ENCODE measurements around the gene ADAMTSL1. TPM values are rescaled to one million over a fixed set of nuclear protein-coding genes. Genes with fewer than 3 reads are reported as not detected.

The ADAMTSL1 gene
- total RNA-seq, 1 donor from 2014 or later = not detected

- no peak overlapping the region for H3K4me3 Mint-ChIP-seq (ENCODE audit: low read depth)
- H3K27me3 Mint-ChIP-seq (ENCODE audit: low read depth) = peaks cover 5% of the 10 kb centered on the region
- no peaks in the 10 kb centered on the region for H3K4me1 Mint-ChIP-seq (ENCODE audit: low read depth)
- no peak for DNase-seq (ENCODE audit: low spot score)
- H3K27ac Mint-ChIP-seq = no peak overlapping the region
- H3K36me3 Mint-ChIP-seq (ENCODE audit: low read depth) = no peaks in the 10 kb centered on the region
- no peaks in the 10 kb centered on the region for H3K9me3 Mint-ChIP-seq
- intact Hi-C loops (cut with micrococcal nuclease) = no loop called here
These were observed 3.2 kb downstream of the ADAMTSL1 start for GRCh38 chr9:18477121-18477660.

- no peak for DNase-seq (ENCODE audit: low spot score)
- Mint-ChIP-seq H3K27me3 (ENCODE audit: low read depth) (peaks cover 5% of the 10 kb centered on the region), H3K9me3 (no peaks in the 10 kb centered on the region), H3K4me3 (ENCODE audit: low read depth) (no peak overlapping the region), H3K27ac (no peak overlapping the region), H3K36me3 (ENCODE audit: low read depth) (no peaks in the 10 kb centered on the region), H3K4me1 (ENCODE audit: low read depth) (no peaks in the 10 kb centered on the region)
- intact Hi-C loops (cut with micrococcal nuclease) = no loop called here
These were observed 3.8 kb downstream of the ADAMTSL1 start for GRCh38 chr9:18477719-18478118.

- Mint-ChIP-seq H3K36me3 (ENCODE audit: low read depth) (no peaks in the 10 kb centered on the region), H3K4me1 (ENCODE audit: low read depth) (no peaks in the 10 kb centered on the region), H3K4me3 (ENCODE audit: low read depth) (no peak overlapping the region), H3K27ac (no peak overlapping the region), H3K9me3 (no peaks in the 10 kb centered on the region), H3K27me3 (ENCODE audit: low read depth) (peaks cover 3% of the 10 kb centered on the region)
- DNase-seq (ENCODE audit: low spot score) = no peak
- intact Hi-C loops (cut with micrococcal nuclease) = no loop called here
These were observed 4.8 kb downstream of the ADAMTSL1 start for GRCh38 chr9:18478501-18479361.

GRCh38 chr9:18479405-18479804 lies 5.5 kb downstream of the ADAMTSL1 start:
- Mint-ChIP-seq H3K9me3 (no peaks in the 10 kb centered on the region), H3K4me1 (ENCODE audit: low read depth) (no peaks in the 10 kb centered on the region), H3K36me3 (ENCODE audit: low read depth) (no peaks in the 10 kb centered on the region), H3K27ac (no peak overlapping the region), H3K4me3 (ENCODE audit: low read depth) (no peak overlapping the region), H3K27me3 (ENCODE audit: low read depth) (peaks cover 3% of the 10 kb centered on the region)
- no peak for DNase-seq (ENCODE audit: low spot score)
- intact Hi-C loops (cut with micrococcal nuclease) = no loop called here

- no peak for DNase-seq (ENCODE audit: low spot score)
- no peaks in the 10 kb centered on the region for H3K27me3 Mint-ChIP-seq (ENCODE audit: low read depth)
- H3K27ac Mint-ChIP-seq = no peak overlapping the region
- intact Hi-C loops (cut with micrococcal nuclease) = no loop called here
- H3K4me3 Mint-ChIP-seq (ENCODE audit: low read depth) = no peak overlapping the region
- H3K4me1 Mint-ChIP-seq (ENCODE audit: low read depth) = no peaks in the 10 kb centered on the region
- H3K36me3 Mint-ChIP-seq (ENCODE audit: low read depth) = no peaks in the 10 kb centered on the region
- H3K9me3 Mint-ChIP-seq = no peaks in the 10 kb centered on the region
These were observed 6.7 kb downstream of the ADAMTSL1 start for GRCh38 chr9:18480662-18481093.

GRCh38 chr9:18482371-18482770 lies 8.4 kb downstream of the ADAMTSL1 start:
- DNase-seq (ENCODE audit: low spot score) = no peak
- Mint-ChIP-seq H3K27me3 (ENCODE audit: low read depth) (no peaks in the 10 kb centered on the region), H3K4me1 (ENCODE audit: low read depth) (no peaks in the 10 kb centered on the region), H3K36me3 (ENCODE audit: low read depth) (no peaks in the 10 kb centered on the region), H3K27ac (no peak overlapping the region), H3K4me3 (ENCODE audit: low read depth) (no peak overlapping the region), H3K9me3 (no peaks in the 10 kb centered on the region)
- intact Hi-C loops (cut with micrococcal nuclease) = no loop called here

- Mint-ChIP-seq H3K4me3 (ENCODE audit: low read depth) (no peak overlapping the region), H3K27me3 (ENCODE audit: low read depth) (no peaks in the 10 kb centered on the region), H3K36me3 (ENCODE audit: low read depth) (no peaks in the 10 kb centered on the region), H3K27ac (no peak overlapping the region), H3K4me1 (ENCODE audit: low read depth) (no peaks in the 10 kb centered on the region), H3K9me3 (no peaks in the 10 kb centered on the region)
- intact Hi-C loops (cut with micrococcal nuclease) = no loop called here
- DNase-seq (ENCODE audit: low spot score) = no peak
These were observed 11.8 kb downstream of the ADAMTSL1 start for GRCh38 chr9:18485714-18486113.

- H3K4me1 Mint-ChIP-seq (ENCODE audit: low read depth) = no peaks in the 10 kb centered on the region
- no peaks in the 10 kb centered on the region for H3K27me3 Mint-ChIP-seq (ENCODE audit: low read depth)
- intact Hi-C loops (cut with micrococcal nuclease) = no loop called here
- H3K36me3 Mint-ChIP-seq (ENCODE audit: low read depth) = no peaks in the 10 kb centered on the region
- no peak overlapping the region for H3K27ac Mint-ChIP-seq
- H3K9me3 Mint-ChIP-seq = no peaks in the 10 kb centered on the region
- DNase-seq (ENCODE audit: low spot score) = no peak
- no peak overlapping the region for H3K4me3 Mint-ChIP-seq (ENCODE audit: low read depth)
These were observed 13.7 kb downstream of the ADAMTSL1 start for GRCh38 chr9:18487611-18488010.

GRCh38 chr9:18488886-18489285 lies 14.9 kb downstream of the ADAMTSL1 start:
- Mint-ChIP-seq H3K27ac (no peak overlapping the region), H3K4me3 (ENCODE audit: low read depth) (no peak overlapping the region), H3K4me1 (ENCODE audit: low read depth) (no peaks in the 10 kb centered on the region), H3K36me3 (ENCODE audit: low read depth) (no peaks in the 10 kb centered on the region), H3K9me3 (no peaks in the 10 kb centered on the region), H3K27me3 (ENCODE audit: low read depth) (no peaks in the 10 kb centered on the region)
- intact Hi-C loops (cut with micrococcal nuclease) = no loop called here
- no peak for DNase-seq (ENCODE audit: low spot score)

- Mint-ChIP-seq H3K4me3 (ENCODE audit: low read depth) (no peak overlapping the region), H3K4me1 (ENCODE audit: low read depth) (no peaks in the 10 kb centered on the region), H3K27me3 (ENCODE audit: low read depth) (no peaks in the 10 kb centered on the region), H3K9me3 (no peaks in the 10 kb centered on the region), H3K27ac (no peak overlapping the region), H3K36me3 (ENCODE audit: low read depth) (no peaks in the 10 kb centered on the region)
- intact Hi-C loops (cut with micrococcal nuclease) = no loop called here
- DNase-seq (ENCODE audit: low spot score) = no peak
These were observed 15.9 kb downstream of the ADAMTSL1 start for GRCh38 chr9:18489861-18490260.

- H3K4me1 Mint-ChIP-seq (ENCODE audit: low read depth) = no peaks in the 10 kb centered on the region
- DNase-seq (ENCODE audit: low spot score) = no peak
- no peaks in the 10 kb centered on the region for H3K27me3 Mint-ChIP-seq (ENCODE audit: low read depth)
- H3K4me3 Mint-ChIP-seq (ENCODE audit: low read depth) = no peak overlapping the region
- intact Hi-C loops (cut with micrococcal nuclease) = no loop called here
- no peak overlapping the region for H3K27ac Mint-ChIP-seq
- no peaks in the 10 kb centered on the region for H3K36me3 Mint-ChIP-seq (ENCODE audit: low read depth)
- H3K9me3 Mint-ChIP-seq = no peaks in the 10 kb centered on the region
These were observed 16.9 kb downstream of the ADAMTSL1 start for GRCh38 chr9:18490641-18491370.

GRCh38 chr9:18492612-18493011 lies 18.7 kb downstream of the ADAMTSL1 start:
- intact Hi-C loops (cut with micrococcal nuclease) = no loop called here

GRCh38 chr9:18493451-18493993 lies 19.6 kb downstream of the ADAMTSL1 start:
- Mint-ChIP-seq H3K27me3 (ENCODE audit: low read depth) (no peaks in the 10 kb centered on the region), H3K27ac (no peak overlapping the region), H3K4me3 (ENCODE audit: low read depth) (no peak overlapping the region), H3K4me1 (ENCODE audit: low read depth) (no peaks in the 10 kb centered on the region), H3K36me3 (ENCODE audit: low read depth) (no peaks in the 10 kb centered on the region), H3K9me3 (no peaks in the 10 kb centered on the region)
- intact Hi-C loops (cut with micrococcal nuclease) = no loop called here
- no peak for DNase-seq (ENCODE audit: low spot score)

More at GRCh38 chr9:18492612-18493011, 18.7 kb downstream of the ADAMTSL1 start:
- Mint-ChIP-seq H3K36me3 (ENCODE audit: low read depth) (no peaks in the 10 kb centered on the region), H3K27ac (no peak overlapping the region), H3K27me3 (ENCODE audit: low read depth) (no peaks in the 10 kb centered on the region), H3K4me1 (ENCODE audit: low read depth) (no peaks in the 10 kb centered on the region), H3K4me3 (ENCODE audit: low read depth) (no peak overlapping the region), H3K9me3 (no peaks in the 10 kb centered on the region)
- DNase-seq (ENCODE audit: low spot score) = no peak
